Neutrophil (primary cell): ENCODE results near the gene TUBA4B.

Source experiments
- H3K27ac ChIP-seq: fragments of 200-600 bp; sonication (generic); 2 replicates; pipeline ENCODE4 v1.5.1; 2016; ENCODE audit warnings: mild to moderate bottlenecking, moderate library complexity
- H3K27me3 ChIP-seq: fragments of 200-600 bp; sonication (generic); 2 replicates; pipeline ENCODE4 v1.6.0; 2016; ENCODE audit warnings: mild to moderate bottlenecking
- H3K36me3 ChIP-seq: fragments of 200-600 bp; sonication (generic); 2 replicates; pipeline ENCODE4 v1.5.1; 2017
- H3K4me1 ChIP-seq, 2 experiments: fragments of 200-600 bp in 1 of 2; sonication (generic) in 1 of 2; 1 replicate in 1 of 2; 2 replicates in 1 of 2; pipeline versions ENCODE4 v1.5.1 to v1.6.1; 2013 to 2016; ENCODE audit warnings: low read depth in 1 of 2, low read length in 1 of 2, mild to moderate bottlenecking in 1 of 2, moderate library complexity in 1 of 2; ENCODE audit not compliant: control insufficient read depth in 1 of 2, insufficient read depth in 1 of 2
- H3K4me3 ChIP-seq, 2 experiments: fragments of 200-600 bp in 1 of 2; sonication (generic) in 1 of 2; 1 replicate in 1 of 2; 2 replicates in 1 of 2; pipeline ENCODE4 v1.5.1; 2013 to 2016; ENCODE audit warnings: low read depth in 1 of 2, low read length in 1 of 2, mild to moderate bottlenecking in 1 of 2, moderate library complexity in 1 of 2
- H3K9me3 ChIP-seq: fragments of 200-600 bp; sonication (generic); 2 replicates; pipeline ENCODE4 v1.5.1; 2016
- TF ChIP-seq, protein P1 (sequence below): fragments of 200-600 bp; sonication (generic); IDR thresholded peaks from 2 replicates; pipeline ENCODE4 v1.5.1; 2016; ENCODE audit warnings: antibody characterized with exemption

Gene TUBA4B

GRCh38 chr2:219271021-219271420, 18.0 kb downstream of the TUBA4B start:
- no peak overlapping the region for H3K4me3 ChIP-seq
- H3K36me3 ChIP-seq: no peaks in the 10 kb centered on the region
- TF ChIP-seq, protein P1, sequence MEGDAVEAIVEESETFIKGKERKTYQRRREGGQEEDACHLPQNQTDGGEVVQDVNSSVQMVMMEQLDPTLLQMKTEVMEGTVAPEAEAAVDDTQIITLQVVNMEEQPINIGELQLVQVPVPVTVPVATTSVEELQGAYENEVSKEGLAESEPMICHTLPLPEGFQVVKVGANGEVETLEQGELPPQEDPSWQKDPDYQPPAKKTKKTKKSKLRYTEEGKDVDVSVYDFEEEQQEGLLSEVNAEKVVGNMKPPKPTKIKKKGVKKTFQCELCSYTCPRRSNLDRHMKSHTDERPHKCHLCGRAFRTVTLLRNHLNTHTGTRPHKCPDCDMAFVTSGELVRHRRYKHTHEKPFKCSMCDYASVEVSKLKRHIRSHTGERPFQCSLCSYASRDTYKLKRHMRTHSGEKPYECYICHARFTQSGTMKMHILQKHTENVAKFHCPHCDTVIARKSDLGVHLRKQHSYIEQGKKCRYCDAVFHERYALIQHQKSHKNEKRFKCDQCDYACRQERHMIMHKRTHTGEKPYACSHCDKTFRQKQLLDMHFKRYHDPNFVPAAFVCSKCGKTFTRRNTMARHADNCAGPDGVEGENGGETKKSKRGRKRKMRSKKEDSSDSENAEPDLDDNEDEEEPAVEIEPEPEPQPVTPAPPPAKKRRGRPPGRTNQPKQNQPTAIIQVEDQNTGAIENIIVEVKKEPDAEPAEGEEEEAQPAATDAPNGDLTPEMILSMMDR: no peak
- H3K27ac ChIP-seq: no peak overlapping the region
- no peaks in the 10 kb centered on the region for H3K9me3 ChIP-seq
- H3K4me1 ChIP-seq: no peaks in the 10 kb centered on the region
- peaks cover 42% of the 10 kb centered on the region for H3K27me3 ChIP-seq

- Histone ChIP-seq H3K36me3 (no peaks in the 10 kb centered on the region), H3K4me1 (peaks cover under 1% of the 10 kb centered on the region in 2 experiments), H3K27ac (no peak overlapping the region), H3K27me3 (peaks cover 42% of the 10 kb centered on the region), H3K9me3 (no peaks in the 10 kb centered on the region), H3K4me3 (no peak overlapping the region)
- TF ChIP-seq, protein P1: no peak
These were observed 19.3 kb downstream of the TUBA4B start for GRCh38 chr2:219272356-219272755.

- Histone ChIP-seq H3K27ac (no peak overlapping the region), H3K9me3 (no peaks in the 10 kb centered on the region), H3K4me1 (peaks cover 7% of the 10 kb centered on the region in 2 experiments), H3K4me3 (no peak overlapping the region), H3K36me3 (no peaks in the 10 kb centered on the region), H3K27me3 (peaks cover 42% of the 10 kb centered on the region)
- TF ChIP-seq, protein P1: no peak
These were observed 20.0 kb downstream of the TUBA4B start for GRCh38 chr2:219272995-219273394.

DNA sequence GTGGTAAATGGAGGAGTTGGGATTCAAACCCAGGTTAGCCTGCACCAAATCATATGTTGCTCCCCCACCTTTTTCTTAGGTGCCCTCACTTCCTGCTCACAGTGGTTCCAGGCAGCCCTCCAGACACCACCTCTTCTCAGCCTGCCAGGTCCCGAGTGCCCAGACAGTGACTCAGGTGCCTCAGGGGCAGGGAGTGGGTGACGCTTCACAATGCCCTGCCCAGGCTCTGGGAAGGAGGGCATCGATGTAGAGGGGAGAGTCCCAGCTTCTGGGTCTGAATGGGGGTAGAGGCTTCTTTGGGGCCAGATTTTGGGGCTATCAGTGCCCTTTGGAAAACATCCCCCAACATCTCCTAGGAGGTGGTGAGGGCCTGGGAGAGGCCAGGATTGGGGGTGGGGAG, 20.9 kb downstream of the TUBA4B start:
- Histone ChIP-seq H3K27me3 (peaks cover 40% of the 10 kb centered on the region), H3K4me1 (peaks cover 16 to 17% of the 10 kb centered on the region in 2 experiments), H3K4me3 (no peak overlapping the region), H3K36me3 (no peaks in the 10 kb centered on the region), H3K27ac (no peak overlapping the region), H3K9me3 (no peaks in the 10 kb centered on the region)
- TF ChIP-seq, protein P1: no peak

DNA sequence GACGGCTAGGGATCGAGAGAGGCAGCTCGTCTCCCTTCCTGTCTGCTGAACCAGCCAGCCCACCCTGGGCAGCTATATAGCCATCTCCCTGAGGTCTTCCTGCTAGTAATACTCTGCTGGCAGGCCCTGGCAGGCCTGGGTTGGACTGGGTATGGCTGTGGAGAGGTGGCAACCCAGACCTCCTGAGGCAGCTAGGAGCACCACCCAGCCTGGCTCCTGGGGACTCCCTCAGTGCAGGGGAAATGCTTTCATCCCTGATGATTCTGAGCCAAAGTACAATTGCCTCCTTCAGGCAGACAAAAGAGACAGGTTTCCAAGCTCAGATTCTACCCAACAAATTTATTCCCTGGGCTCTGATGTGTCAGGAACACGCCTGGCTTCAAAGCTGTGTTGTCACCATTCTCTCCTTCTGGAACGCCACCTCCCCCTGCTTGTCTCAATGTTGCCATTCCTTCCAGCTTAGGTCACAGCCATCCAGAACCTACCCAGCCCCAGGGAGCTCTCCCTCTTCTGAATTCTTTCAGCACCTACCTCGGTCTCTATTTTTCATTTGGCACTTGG, 21.4 kb downstream of the TUBA4B start:
- TF ChIP-seq, protein P1: no peak
- H3K27me3 ChIP-seq: peaks cover 35% of the 10 kb centered on the region
- H3K9me3 ChIP-seq: no peaks in the 10 kb centered on the region
- no peak overlapping the region for H3K4me3 ChIP-seq
- peaks cover 16 to 19% of the 10 kb centered on the region in 2 experiments for H3K4me1 ChIP-seq
- no peak overlapping the region for H3K27ac ChIP-seq
- no peaks in the 10 kb centered on the region for H3K36me3 ChIP-seq
